HEK293 (cell line): Measurements from ENCODE around the gene GALNT16.
A peak's percentile ranks its signal among the peaks of the same experiment; 100 is the strongest.

Experiments used
- CTCF ChIA-PET: fragments of 350-600 bp; formaldehyde crosslinking; extraction: SDS; loops from one replicate; lab custom pipeline; 2021; ENCODE audit warnings: antibody characterized with exemption; lab: Yijun Ruan, JAX
- POLR2A ChIA-PET: fragments of 300-600 bp; formaldehyde crosslinking; extraction: SDS; loops from one replicate; lab custom pipeline; 2020; ENCODE audit warnings: antibody characterized with exemption, inconsistent platforms; lab: Yijun Ruan, JAX
- H3K27ac ChIP-seq: fragments of 200-500 bp; sonication (Bioruptor generic); 2 replicates; pipeline ENCODE4 v1.5.1; 2014; ENCODE audit warnings: low read depth, low read length, control low read depth, inconsistent platforms; ENCODE audit errors: extremely low read depth
- H3K36me3 ChIP-seq, 2 experiments: fragments of 200-500 bp in 1 of 2; sonication (Bioruptor generic) in 1 of 2; 1 replicate in 1 of 2; 2 replicates in 1 of 2; pipeline ENCODE4 v1.5.1; 2014 to 2017; ENCODE audit warnings: inconsistent platforms in 2 of 2, low read length in 2 of 2; ENCODE audit not compliant: control insufficient read depth in 2 of 2, insufficient read depth in 1 of 2
- H3K4me1 ChIP-seq: fragments of 200-500 bp; sonication (Bioruptor generic); 2 replicates; pipeline ENCODE4 v1.5.1; 2014; ENCODE audit warnings: mild to moderate bottlenecking, low read length, inconsistent platforms; ENCODE audit not compliant: control insufficient read depth, insufficient read depth
- H3K4me3 ChIP-seq: 2 replicates; pipeline ENCODE4 v1.5.1; 2011; ENCODE audit warnings: low read depth, mild to moderate bottlenecking, control low read depth, low read length, moderate library complexity
- H3K9me3 ChIP-seq: fragments of 200-500 bp; sonication (Bioruptor generic); 2 replicates; pipeline ENCODE4 v1.5.1; 2014; ENCODE audit warnings: low read depth, low read length, inconsistent platforms; ENCODE audit not compliant: control insufficient read depth, insufficient read depth
- EGR2 ChIP-seq: fragments of 450-650 bp; formaldehyde crosslinking; IDR thresholded peaks from 2 replicates; pipeline ENCODE4 v1.5.1; 2016; ENCODE audit warnings: low read depth, missing biosample characterization, missing genetic modification characterization
- FEZF1 ChIP-seq: fragments of 450-650 bp; formaldehyde crosslinking; IDR thresholded peaks from 2 replicates; pipeline ENCODE4 v1.5.1; 2016; ENCODE audit warnings: missing biosample characterization, missing genetic modification characterization
- GLIS1 ChIP-seq: fragments of 450-650 bp; formaldehyde crosslinking; IDR thresholded peaks from 2 replicates; pipeline ENCODE4 v1.5.1; 2016; ENCODE audit warnings: missing biosample characterization, missing genetic modification characterization
- KLF1 ChIP-seq: fragments of 450-650 bp; formaldehyde crosslinking; IDR thresholded peaks from 2 replicates; pipeline ENCODE4 v1.5.1; 2016; ENCODE audit warnings: missing biosample characterization, missing genetic modification characterization
- SALL2 ChIP-seq: fragments of 450-650 bp; formaldehyde crosslinking; IDR thresholded peaks from 2 replicates; pipeline ENCODE4 v1.5.0; 2017; ENCODE audit warnings: missing biosample characterization, mild to moderate bottlenecking, missing genetic modification characterization, borderline replicate concordance
- SCRT2 ChIP-seq: fragments of 450-650 bp; formaldehyde crosslinking; IDR thresholded peaks from 2 replicates; pipeline ENCODE4 v1.5.1; 2016; ENCODE audit warnings: missing biosample characterization, missing genetic modification characterization
- ZBTB7A ChIP-seq: fragments of 450-650 bp; formaldehyde crosslinking; IDR thresholded peaks from 2 replicates; pipeline ENCODE4 v1.5.1; 2016; ENCODE audit warnings: low read depth, missing biosample characterization, missing genetic modification characterization
- ZNF341 ChIP-seq: fragments of 450-650 bp; formaldehyde crosslinking; IDR thresholded peaks from 2 replicates; pipeline ENCODE4; 2016; ENCODE audit warnings: low read depth, missing biosample characterization, missing genetic modification characterization
- ZNF404 ChIP-seq: fragments of 450-650 bp; formaldehyde crosslinking; IDR thresholded peaks from 2 replicates; pipeline ENCODE4 v1.5.1; 2017; ENCODE audit warnings: missing biosample characterization, missing genetic modification characterization
- ZNF561 ChIP-seq: fragments of 450-650 bp; IDR thresholded peaks from 2 replicates; pipeline ENCODE4 v1.5.1; 2018; ENCODE audit warnings: missing biosample characterization, missing genetic modification characterization, borderline replicate concordance
- ZNF621 ChIP-seq: fragments of 450-650 bp; formaldehyde crosslinking; IDR thresholded peaks from 2 replicates; pipeline ENCODE4 v1.5.1; 2017; ENCODE audit warnings: missing biosample characterization, missing genetic modification characterization
- ZNF747 ChIP-seq: fragments of 450-650 bp; formaldehyde crosslinking; IDR thresholded peaks from 2 replicates; pipeline ENCODE4 v1.5.1; 2016; ENCODE audit warnings: missing biosample characterization, missing genetic modification characterization
- TF ChIP-seq, protein P1 (sequence below): fragments of 450-650 bp; formaldehyde crosslinking; IDR thresholded peaks from 2 replicates; pipeline ENCODE4 v1.5.1; 2016; ENCODE audit warnings: missing biosample characterization, missing genetic modification characterization
- TF ChIP-seq, protein P2 (sequence below): fragments of 450-650 bp; formaldehyde crosslinking; IDR thresholded peaks from 2 replicates; pipeline ENCODE4 v1.5.1; 2016; ENCODE audit warnings: missing biosample characterization, missing genetic modification characterization

Gene GALNT16

DNA sequence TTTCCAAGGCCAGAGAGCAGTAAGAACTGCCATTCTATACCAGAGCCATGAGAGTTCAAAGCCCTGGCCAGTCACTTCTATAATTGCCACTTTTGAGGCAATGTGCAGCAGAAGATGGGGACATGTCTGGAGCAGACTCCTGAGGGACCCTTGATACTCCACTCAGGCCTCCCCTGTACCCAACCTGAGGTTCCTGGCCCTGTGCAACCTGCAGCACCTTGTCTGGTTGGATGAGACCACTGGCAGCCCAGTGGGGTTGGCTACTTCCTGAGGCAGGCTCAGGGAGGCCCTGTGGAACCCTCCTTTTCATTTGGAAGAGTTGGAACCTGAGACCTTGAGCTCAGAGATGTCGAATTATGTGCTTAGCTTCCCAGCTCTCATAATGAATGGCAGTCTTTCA, 54.4 kb downstream of the GALNT16 start:
- Histone ChIP-seq H3K27ac (no peak overlapping the region), H3K4me1 (no peaks in the 10 kb centered on the region), H3K4me3 (no peak overlapping the region), H3K36me3 (no peaks in the 10 kb centered on the region), H3K9me3 (no peaks in the 10 kb centered on the region)
- TF ChIP-seq, protein P1, sequence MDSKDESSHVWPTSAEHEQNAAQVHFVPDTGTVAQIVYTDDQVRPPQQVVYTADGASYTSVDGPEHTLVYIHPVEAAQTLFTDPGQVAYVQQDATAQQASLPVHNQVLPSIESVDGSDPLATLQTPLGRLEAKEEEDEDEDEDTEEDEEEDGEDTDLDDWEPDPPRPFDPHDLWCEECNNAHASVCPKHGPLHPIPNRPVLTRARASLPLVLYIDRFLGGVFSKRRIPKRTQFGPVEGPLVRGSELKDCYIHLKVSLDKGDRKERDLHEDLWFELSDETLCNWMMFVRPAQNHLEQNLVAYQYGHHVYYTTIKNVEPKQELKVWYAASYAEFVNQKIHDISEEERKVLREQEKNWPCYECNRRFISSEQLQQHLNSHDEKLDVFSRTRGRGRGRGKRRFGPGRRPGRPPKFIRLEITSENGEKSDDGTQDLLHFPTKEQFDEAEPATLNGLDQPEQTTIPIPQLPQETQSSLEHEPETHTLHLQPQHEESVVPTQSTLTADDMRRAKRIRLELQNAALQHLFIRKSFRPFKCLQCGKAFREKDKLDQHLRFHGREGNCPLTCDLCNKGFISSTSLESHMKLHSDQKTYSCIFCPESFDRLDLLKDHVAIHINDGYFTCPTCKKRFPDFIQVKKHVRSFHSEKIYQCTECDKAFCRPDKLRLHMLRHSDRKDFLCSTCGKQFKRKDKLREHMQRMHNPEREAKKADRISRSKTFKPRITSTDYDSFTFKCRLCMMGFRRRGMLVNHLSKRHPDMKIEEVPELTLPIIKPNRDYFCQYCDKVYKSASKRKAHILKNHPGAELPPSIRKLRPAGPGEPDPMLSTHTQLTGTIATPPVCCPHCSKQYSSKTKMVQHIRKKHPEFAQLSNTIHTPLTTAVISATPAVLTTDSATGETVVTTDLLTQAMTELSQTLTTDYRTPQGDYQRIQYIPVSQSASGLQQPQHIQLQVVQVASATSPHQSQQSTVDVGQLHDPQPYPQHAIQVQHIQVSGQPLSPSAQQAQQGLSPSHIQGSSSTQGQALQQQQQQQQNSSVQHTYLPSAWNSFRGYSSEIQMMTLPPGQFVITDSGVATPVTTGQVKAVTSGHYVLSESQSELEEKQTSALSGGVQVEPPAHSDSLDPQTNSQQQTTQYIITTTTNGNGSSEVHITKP (tag by site-specific recombination): peak; percentile 37; the same call in 1 of the 2 replicates
- TF ChIP-seq SALL2: no peak
- POLR2A ChIA-PET: no interaction called here
- CTCF ChIA-PET: interaction anchor here (0.6 to 1.1 kb wide), 2 partner anchors 15 to 53 kb away, joined by 3 read pairs; no protein-coding TSS in a partner anchor

DNA sequence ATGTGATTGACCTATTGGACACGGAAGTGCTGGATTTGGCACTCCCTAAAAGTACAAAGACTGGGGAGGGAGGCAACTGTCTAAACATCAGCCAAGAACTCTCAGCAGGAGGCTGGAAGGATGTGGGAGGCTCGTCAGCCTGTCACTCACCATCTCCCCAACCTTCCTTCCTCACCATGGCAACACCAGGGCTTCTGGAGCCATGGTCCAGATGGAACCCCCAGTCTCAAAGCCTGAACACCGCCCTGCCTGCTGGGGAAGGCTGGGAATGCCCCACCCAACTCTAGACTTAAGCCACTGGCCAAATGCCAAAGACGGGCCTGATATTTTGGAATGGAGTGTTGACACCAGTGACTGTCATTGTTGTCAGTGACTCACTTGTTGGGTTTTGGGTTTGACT, 55.3 kb downstream of the GALNT16 start:
- TF ChIP-seq, protein P2, sequence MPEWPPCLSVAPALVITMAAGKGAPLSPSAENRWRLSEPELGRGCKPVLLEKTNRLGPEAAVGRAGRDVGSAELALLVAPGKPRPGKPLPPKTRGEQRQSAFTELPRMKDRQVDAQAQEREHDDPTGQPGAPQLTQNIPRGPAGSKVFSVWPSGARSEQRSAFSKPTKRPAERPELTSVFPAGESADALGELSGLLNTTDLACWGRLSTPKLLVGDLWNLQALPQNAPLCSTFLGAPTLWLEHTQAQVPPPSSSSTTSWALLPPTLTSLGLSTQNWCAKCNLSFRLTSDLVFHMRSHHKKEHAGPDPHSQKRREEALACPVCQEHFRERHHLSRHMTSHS (tag by site-specific recombination): no peak
- peak; percentile 45; the same call in 1 of the 2 replicates for TF ChIP-seq KLF1
- no peak for TF ChIP-seq FEZF1 (tag by site-specific recombination)
- TF ChIP-seq ZBTB7A (tag by site-specific recombination): no peak
- TF ChIP-seq ZNF747 (tag by site-specific recombination): no peak
- TF ChIP-seq ZNF561 (tag by site-specific recombination): no peak
- no peak for TF ChIP-seq EGR2 (tag by site-specific recombination)
- peak; percentile 52; the same call in 1 of the 2 replicates for TF ChIP-seq GLIS1 (tag by site-specific recombination)
- TF ChIP-seq ZNF404 (tag by site-specific recombination): no peak
- 0 out of 2 replicates have a peak, but pooled peaks have one; percentile 37 for TF ChIP-seq ZNF341
- ChIA-PET CTCF (interaction anchor here (1.1 kb wide), 1 partner anchor 54 kb away, joined by 3 read pairs; no protein-coding TSS in a partner anchor), POLR2A (no interaction called here)

DNA sequence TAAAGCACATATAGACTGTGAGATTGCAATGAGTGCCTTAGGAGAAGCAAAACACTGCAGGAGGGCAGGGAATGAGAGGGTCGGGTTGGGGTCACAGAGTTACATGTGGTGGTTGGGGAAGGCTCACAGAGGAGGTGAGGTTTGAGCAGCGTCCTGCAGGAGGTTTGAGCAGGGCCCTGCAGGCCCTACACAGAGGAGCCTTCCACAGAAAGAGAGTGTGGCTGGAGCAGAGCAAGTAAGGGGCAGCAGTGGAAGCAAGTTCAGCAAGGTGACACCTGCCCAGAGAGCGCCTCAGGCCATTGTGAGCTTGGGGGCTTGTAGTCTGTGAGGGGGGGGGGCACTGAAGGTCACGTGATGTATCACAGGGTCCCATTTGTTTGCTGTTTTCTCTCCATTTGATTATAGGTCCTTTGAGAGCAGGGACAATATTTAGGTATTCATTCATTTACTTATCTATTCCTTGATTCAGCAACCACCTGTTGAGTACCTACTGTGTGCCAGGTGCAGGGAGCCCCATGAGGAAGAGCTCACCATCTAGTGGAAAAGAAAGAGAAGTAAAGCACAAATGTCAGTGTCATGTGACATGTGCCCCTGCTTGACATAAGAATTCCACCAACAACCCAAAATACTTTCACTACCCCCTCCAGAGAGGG, 56.6 kb downstream of the GALNT16 start:
- Histone ChIP-seq H3K9me3 (no peaks in the 10 kb centered on the region), H3K4me1 (no peaks in the 10 kb centered on the region), H3K36me3 (no peaks in the 10 kb centered on the region), H3K4me3 (no peak overlapping the region), H3K27ac (no peak overlapping the region)
- ChIA-PET POLR2A (no interaction called here), CTCF (interaction anchor here (0.9 kb wide), 1 partner anchor 11 kb away, joined by 3 read pairs; no protein-coding TSS in a partner anchor)
- peak; percentile 80 for TF ChIP-seq SCRT2 (tag by site-specific recombination)
- no peak for TF ChIP-seq ZNF621 (tag by site-specific recombination)

More for the DNA sequence above, 55.3 kb downstream of the GALNT16 start:
- no peak overlapping the region for H3K27ac ChIP-seq
- no peaks in the 10 kb centered on the region for H3K36me3 ChIP-seq
- H3K4me1 ChIP-seq: no peaks in the 10 kb centered on the region
- no peak overlapping the region for H3K4me3 ChIP-seq
- no peaks in the 10 kb centered on the region for H3K9me3 ChIP-seq
